HG03196 (cell line): ENCODE results near the gene TNFSF10.
A peak's percentile ranks its signal among the peaks of the same experiment; 100 is the strongest.
"Not testable (repeated sequence)": the region's sequence is repeated elsewhere in the genome, so short reads cannot be mapped to it uniquely, and the experiment has no call there.

Source experiments
- ATAC-seq: cut with Tn5 transposase; IDR thresholded peaks from one replicate; pipeline ENCODE4 v1.9.1; 2021; ENCODE audit not compliant: unreplicated experiment

TNFSF10 gene

GRCh38 chr3:172522871-172523818 is at the start of gene TNFSF10:
TSS of gene TNFSF10 (minus strand) at chr3:172523430. CDS start at chr3:172523384, 46 bp downstream.
- ATAC-seq: peak; percentile 94

GRCh38 chr3:172569128-172570008 is 46.1 kb upstream of the TNFSF10 start:
- no peak for ATAC-seq

GRCh38 chr3:172568701-172569100 is 45.5 kb upstream of the TNFSF10 start:
- no peak for ATAC-seq

- ATAC-seq: not testable (repeated sequence)
Measured at GRCh38 chr3:172566785-172567184, 43.6 kb upstream of the TNFSF10 start.

GRCh38 chr3:172564499-172564898 is 41.3 kb upstream of the TNFSF10 start:
- no peak for ATAC-seq

- peak; percentile 58 for ATAC-seq
Measured at GRCh38 chr3:172562871-172563865, 39.9 kb upstream of the TNFSF10 start.

GRCh38 chr3:172561897-172562640 is 38.8 kb upstream of the TNFSF10 start:
- ATAC-seq: no peak

- no peak for ATAC-seq
Measured at GRCh38 chr3:172560586-172560985, 37.4 kb upstream of the TNFSF10 start.

GRCh38 chr3:172560026-172560425 is 36.8 kb upstream of the TNFSF10 start:
- no peak for ATAC-seq

GRCh38 chr3:172559020-172559419 is 35.8 kb upstream of the TNFSF10 start:
- ATAC-seq: no peak

- ATAC-seq: no peak
Measured at GRCh38 chr3:172557515-172558220, 34.4 kb upstream of the TNFSF10 start.

- ATAC-seq: no peak
Measured at GRCh38 chr3:172553526-172554252, 30.5 kb upstream of the TNFSF10 start.

GRCh38 chr3:172552607-172553006 is 29.4 kb upstream of the TNFSF10 start:
- ATAC-seq: no peak

- no peak for ATAC-seq
Measured at GRCh38 chr3:172551874-172552273, 28.6 kb upstream of the TNFSF10 start.

- ATAC-seq: no peak
Measured at GRCh38 chr3:172550347-172550943, 27.2 kb upstream of the TNFSF10 start.

- ATAC-seq: no peak
Measured at GRCh38 chr3:172549144-172549543, 25.9 kb upstream of the TNFSF10 start.

- ATAC-seq: no peak
Measured at GRCh38 chr3:172546628-172547214, 23.5 kb upstream of the TNFSF10 start.

- no peak for ATAC-seq
Measured at GRCh38 chr3:172546105-172546504, 22.9 kb upstream of the TNFSF10 start.
